Measurements from ENCODE around the gene ZNF746. TPM values are rescaled to one million over a fixed set of nuclear protein-coding genes. Genes with fewer than 3 reads are reported as not detected.
"Not testable (repeated sequence)": the region's sequence is repeated elsewhere in the genome, so short reads cannot be mapped to it uniquely, and the experiment has no call there.

ZNF746 gene
- total and polyA plus RNA-seq, 12 donors = 5.7 to 32.2 (median 16.3) TPM

DNA sequence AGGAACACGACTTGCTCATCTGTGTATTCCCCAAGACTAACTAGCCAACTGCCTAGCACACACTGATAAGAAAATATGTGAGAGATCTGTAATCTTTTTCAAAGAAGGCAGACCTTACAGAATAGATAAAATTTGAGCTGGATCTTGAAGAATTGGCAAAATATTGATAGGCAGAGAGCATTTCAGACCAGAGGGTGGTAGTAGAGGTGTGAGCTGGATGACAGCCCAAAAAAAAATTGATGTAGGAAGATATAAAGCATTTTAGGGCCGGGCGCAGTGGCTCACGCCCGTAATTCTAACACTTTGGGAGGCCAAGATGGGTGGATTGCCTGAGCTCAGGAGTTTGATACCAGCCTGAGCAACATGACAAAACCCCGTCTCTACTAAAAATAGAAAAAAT, 1.2 kb upstream of the ZNF746 start:
- Histone ChIP-seq H3K27me3 (no peaks in the 10 kb centered on the region), H3K9me3 (replicated peaks in 1 of 3) (no peaks in the 10 kb centered on the region), H3K36me3 (replicated peaks in 1 of 2) (peaks cover 0 to 3% of the 10 kb centered on the region in 2 donors), H3K4me3 (no peak overlapping the region), H3K27ac (no peak overlapping the region), H3K4me1 (replicated peaks in 1 of 2) (peaks cover 14 to 22% of the 10 kb centered on the region in 2 donors)
- TF ChIP-seq, protein P1, sequence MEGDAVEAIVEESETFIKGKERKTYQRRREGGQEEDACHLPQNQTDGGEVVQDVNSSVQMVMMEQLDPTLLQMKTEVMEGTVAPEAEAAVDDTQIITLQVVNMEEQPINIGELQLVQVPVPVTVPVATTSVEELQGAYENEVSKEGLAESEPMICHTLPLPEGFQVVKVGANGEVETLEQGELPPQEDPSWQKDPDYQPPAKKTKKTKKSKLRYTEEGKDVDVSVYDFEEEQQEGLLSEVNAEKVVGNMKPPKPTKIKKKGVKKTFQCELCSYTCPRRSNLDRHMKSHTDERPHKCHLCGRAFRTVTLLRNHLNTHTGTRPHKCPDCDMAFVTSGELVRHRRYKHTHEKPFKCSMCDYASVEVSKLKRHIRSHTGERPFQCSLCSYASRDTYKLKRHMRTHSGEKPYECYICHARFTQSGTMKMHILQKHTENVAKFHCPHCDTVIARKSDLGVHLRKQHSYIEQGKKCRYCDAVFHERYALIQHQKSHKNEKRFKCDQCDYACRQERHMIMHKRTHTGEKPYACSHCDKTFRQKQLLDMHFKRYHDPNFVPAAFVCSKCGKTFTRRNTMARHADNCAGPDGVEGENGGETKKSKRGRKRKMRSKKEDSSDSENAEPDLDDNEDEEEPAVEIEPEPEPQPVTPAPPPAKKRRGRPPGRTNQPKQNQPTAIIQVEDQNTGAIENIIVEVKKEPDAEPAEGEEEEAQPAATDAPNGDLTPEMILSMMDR (IDR thresholded peaks at IDR 0.05) = no peak
- no peak for TF ChIP-seq POLR2A (IDR thresholded peaks at IDR 0.05)
- intact Hi-C loops (cut with DNase I) = loop anchor here in 1 of 2 donors (10.0 kb wide), 1 partner anchor 126 kb away; no protein-coding TSS in a partner anchor
- DNase-seq = no peak
- 82 to 88% (median 87%) methylated on average over 6 of the region's 6 CpGs for WGBS, 4 donors

DNA sequence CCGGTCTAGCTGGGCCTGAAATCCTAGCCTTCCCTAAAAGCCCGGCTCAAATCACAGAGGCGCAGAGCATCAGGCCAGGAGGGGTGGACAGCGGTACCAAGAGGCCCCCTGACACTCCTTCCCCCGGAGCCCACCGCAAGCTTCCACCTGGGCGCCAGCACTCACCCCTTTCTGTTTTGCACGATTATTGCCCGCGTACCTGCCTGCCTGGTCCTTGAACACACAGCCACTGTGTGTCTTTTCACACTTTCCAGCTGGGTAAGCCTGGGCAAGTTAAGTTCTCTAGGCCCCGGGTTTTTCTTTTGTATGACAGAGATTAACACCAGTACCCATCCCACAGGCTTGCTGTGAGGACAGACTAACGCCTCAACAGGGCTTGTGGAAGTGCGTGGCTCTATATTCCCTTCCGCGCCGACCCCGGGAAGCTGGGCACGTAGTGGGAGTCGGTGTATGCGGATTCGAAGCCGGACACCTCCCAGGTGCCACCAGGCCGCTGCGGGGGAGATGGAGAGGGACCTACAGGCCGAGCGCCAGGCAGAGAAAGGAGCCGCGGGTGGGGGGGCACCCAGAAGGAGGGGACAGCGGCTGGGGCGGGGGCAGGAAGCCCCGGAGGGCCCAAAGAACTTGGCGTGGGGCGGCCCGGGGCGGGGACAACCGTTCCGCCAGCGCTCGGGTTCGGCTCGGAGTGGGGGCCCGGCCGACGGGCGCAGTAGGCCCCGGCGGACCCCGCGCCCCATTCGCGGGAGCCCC, 792 bp downstream of the ZNF746 start:
- 2 to 6% (median 3%) methylated on average over 7 to 51 of the region's 51 CpGs for whole genome bisulfite sequencing, 4 donors
- no peaks in the 10 kb centered on the region for H3K27me3 ChIP-seq
- H3K4me3 ChIP-seq = peak overlapping the region; percentile 16 to 95 (median 71)
- H3K9me3 ChIP-seq (replicated peaks in 1 of 3) = no peaks in the 10 kb centered on the region
- peak in 6 of 7 donors; percentile 48 to 66 (median 59) for DNase-seq
- peaks cover 0 to 23% of the 10 kb centered on the region in 2 donors for H3K36me3 ChIP-seq (replicated peaks in 1 of 2)
- H3K27ac ChIP-seq = peak overlapping the region; percentile 62 to 97 (median 85)
- no peak for TF ChIP-seq POLR2A (IDR thresholded peaks at IDR 0.05)
- intact Hi-C loops (cut with DNase I) = loop anchor here in 1 of 2 donors (10.0 kb wide), 1 partner anchor 128 kb away; no protein-coding TSS in a partner anchor
- peaks cover 14 to 22% of the 10 kb centered on the region in 2 donors for H3K4me1 ChIP-seq (replicated peaks in 1 of 2)

DNA sequence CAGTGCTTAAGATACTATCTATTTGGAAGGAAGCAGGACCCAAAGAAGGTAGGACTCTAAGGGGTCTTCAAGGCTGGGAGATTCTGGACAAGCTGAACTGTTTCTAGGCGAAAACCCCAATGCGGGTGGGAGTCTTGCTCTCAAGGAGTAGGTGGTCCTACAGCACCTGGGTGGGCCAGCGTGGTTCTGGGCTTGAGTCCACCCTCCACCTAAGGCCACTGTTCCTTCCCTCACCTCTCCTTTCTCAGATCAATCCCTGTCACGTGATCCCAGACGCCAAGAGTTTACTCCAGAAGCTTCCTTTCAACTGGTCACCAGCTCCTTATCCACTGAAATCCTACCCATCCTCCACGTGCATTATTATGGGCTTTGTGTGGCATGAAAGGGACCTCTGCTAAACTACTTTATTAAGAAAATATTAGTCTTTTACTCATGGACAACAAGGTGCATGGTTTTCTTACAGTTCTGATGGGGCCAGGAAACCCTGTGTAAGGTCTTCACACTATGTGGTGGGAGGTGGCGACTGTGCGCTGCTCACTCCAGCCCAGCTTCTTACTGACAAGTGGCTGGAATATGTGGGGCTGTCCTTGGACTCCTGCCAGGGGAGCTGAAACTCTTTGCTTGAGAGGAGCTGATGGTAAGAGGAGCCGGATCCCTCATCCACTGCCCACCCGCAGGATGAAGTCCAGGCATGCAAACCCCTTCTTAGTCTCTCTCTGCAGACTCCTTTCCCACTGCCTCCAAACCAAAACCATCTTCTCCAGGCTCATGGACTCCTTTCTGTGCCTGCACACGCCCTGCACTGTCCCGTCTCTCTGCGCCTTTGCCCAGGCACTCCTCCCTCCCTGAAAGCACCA, 1.6 kb downstream of the ZNF746 start:
- Histone ChIP-seq H3K4me3 (peak overlapping the region in 1 of 4 donors; percentile 95), H3K4me1 (replicated peaks in 1 of 2) (peaks cover 14 to 22% of the 10 kb centered on the region in 2 donors), H3K9me3 (replicated peaks in 1 of 3) (no peaks in the 10 kb centered on the region), H3K36me3 (replicated peaks in 1 of 2) (peaks cover 0 to 31% of the 10 kb centered on the region in 2 donors), H3K27ac (peak overlapping the region in 4 of 5 donors; percentile 66 to 97 (median 86)), H3K27me3 (no peaks in the 10 kb centered on the region)
- WGBS, 4 donors = 37 to 47% (median 42%) methylated on average over 10 to 12 of the region's 13 CpGs
- peak; percentile 65 to 93 (median 89) for DNase-seq
- TF ChIP-seq POLR2A (IDR thresholded peaks at IDR 0.05) = no peak
- TF ChIP-seq, protein P1 (IDR thresholded peaks at IDR 0.05) = no peak
- intact Hi-C loops (cut with DNase I) = loop anchor here in 1 of 2 donors (10.0 kb wide), 1 partner anchor 129 kb away; no protein-coding TSS in a partner anchor

DNA sequence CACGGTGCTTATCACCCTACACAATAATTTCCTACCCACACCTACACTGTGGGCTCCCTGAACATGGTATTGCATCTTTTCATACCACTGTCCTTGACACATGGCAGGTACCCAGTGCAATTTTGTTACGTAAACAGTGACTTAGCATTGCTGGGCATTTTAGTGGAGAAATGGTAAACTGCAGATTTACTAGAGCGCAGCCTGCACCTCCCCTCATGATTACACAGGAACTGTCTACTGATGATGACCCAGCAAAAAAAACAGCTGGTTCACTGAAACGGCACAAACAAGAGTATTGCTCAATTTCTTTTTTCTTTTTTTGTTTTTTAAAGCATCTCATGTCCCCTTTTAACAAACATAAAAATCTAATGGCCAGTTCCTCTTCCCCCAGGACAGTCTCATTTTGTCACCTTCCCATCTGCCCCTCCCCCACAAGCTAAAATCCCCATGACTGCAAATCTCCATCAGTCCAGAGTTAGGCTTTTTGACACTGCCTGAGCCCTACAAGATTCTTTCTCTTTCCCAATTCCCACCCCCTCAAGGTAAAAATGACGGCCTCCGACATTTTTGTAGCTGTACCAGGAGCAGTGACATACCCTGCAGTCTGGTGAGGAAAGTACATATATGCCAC, 2.8 kb downstream of the ZNF746 start:
- TF ChIP-seq, protein P1 (IDR thresholded peaks at IDR 0.05) = peak in 2 of 6 experiments; percentile 21 to 24
- no peak for TF ChIP-seq POLR2A (IDR thresholded peaks at IDR 0.05)
- peak in 1 of 7 donors; percentile 50 for DNase-seq
- Histone ChIP-seq H3K36me3 (replicated peaks in 1 of 2) (peaks cover 0 to 43% of the 10 kb centered on the region in 2 donors), H3K27me3 (no peaks in the 10 kb centered on the region), H3K4me3 (peak overlapping the region in 1 of 4 donors; percentile 95), H3K27ac (peak overlapping the region in 2 of 5 donors; percentile 85 to 97), H3K4me1 (replicated peaks in 1 of 2) (peaks cover 14 to 22% of the 10 kb centered on the region in 2 donors), H3K9me3 (replicated peaks in 1 of 3) (no peaks in the 10 kb centered on the region)
- WGBS, 4 donors = 59 to 68% (median 64%) methylated on average over 5 to 6 of the region's 6 CpGs
- intact Hi-C loops (cut with DNase I) = loop anchor here in 1 of 2 donors (10.0 kb wide), 1 partner anchor 130 kb away; no protein-coding TSS in a partner anchor

DNA sequence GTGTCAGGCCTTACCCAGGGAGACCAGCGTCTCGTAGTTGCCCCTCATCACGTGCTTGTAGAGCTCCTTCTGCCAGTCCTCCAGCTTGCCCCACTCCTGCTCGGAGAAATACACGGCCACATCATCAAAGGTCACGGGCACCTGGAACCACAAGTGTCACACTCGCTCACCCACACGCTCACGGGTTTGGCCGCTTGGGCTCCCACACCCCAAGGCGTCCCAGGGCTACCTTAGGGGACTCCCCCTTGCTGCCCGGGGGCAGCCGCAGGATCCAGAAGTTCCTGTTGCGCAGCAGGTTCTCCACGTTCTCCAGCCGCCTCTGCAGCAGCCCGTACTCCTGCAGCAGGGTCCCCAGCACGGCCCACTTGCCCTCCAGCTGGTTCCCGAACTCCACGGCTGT, 3.6 kb downstream of the ZNF746 start:
- intact Hi-C loops (cut with DNase I) = loop anchor here in 1 of 2 donors (10.0 kb wide), 1 partner anchor 131 kb away; no protein-coding TSS in a partner anchor
- not testable (repeated sequence) for H3K27ac ChIP-seq; DNase-seq; H3K4me3 ChIP-seq; H3K27me3 ChIP-seq; H3K9me3 ChIP-seq (replicated peaks in 1 of 3)
- Histone ChIP-seq H3K4me1 (replicated peaks in 1 of 2) (peaks cover 14 to 22% of the 10 kb centered on the region in 2 donors), H3K36me3 (replicated peaks in 1 of 2) (peaks cover 0 to 44% of the 10 kb centered on the region in 2 donors)
- WGBS, 4 donors = 84 to 95% (median 91%) methylated on average over 13 to 20 of the region's 20 CpGs

Data from adrenal gland (tissue), 12 donors.